ENCODE data around the gene NSUN7. TPM values are rescaled to one million over a fixed set of nuclear protein-coding genes. Genes with fewer than 3 reads are reported as not detected.
"Not testable (repeated sequence)": the region's sequence is repeated elsewhere in the genome, so short reads cannot be mapped to it uniquely, and the experiment has no call there.

NSUN7 gene
- total and polyA plus RNA-seq, 2 of the 13 experiments (the other 11 are each of a cell fraction or from before 2014, with no cell fraction given) = 0.05 TPM; not detected in 1

GRCh38 chr4:40812856-40813255, 63.1 kb downstream of the NSUN7 start (continued):
- TF ChIP-seq ATF2 (CRISPR knock-in tag; IDR thresholded peaks at IDR 0.05) = no peak
- no peak for TF ChIP-seq TMF1 (CRISPR knock-in tag; IDR thresholded peaks at IDR 0.05; ENCODE audit: low read depth)
- TF ChIP-seq ZFYVE20 (CRISPR knock-in tag; IDR thresholded peaks at IDR 0.05; ENCODE audit: borderline replicate concordance, low read depth) = no peak
- no peak for TF ChIP-seq TP53 (CRISPR knock-in tag; conservative IDR thresholded peaks at IDR 0.05)
- no peak for TF ChIP-seq ATF6 (CRISPR knock-in tag; conservative IDR thresholded peaks at IDR 0.05)

GRCh38 chr4:40817157-40817556, 67.4 kb downstream of the NSUN7 start:
- H3K4me1 ChIP-seq (ENCODE audit: insufficient read depth, low read length); H3K9me3 ChIP-seq (ENCODE audit: low read length); CTCF ChIA-PET (ENCODE audit: low intra/inter-chr PET ratio, low total read pairs); H4K20me1 ChIP-seq (ENCODE audit: insufficient read depth, low read length); H3K79me2 ChIP-seq (ENCODE audit: insufficient read depth, low read length); H3K27me3 ChIP-seq (ENCODE audit: control insufficient read depth in 1 of 2, insufficient read depth in 2 of 2, low read length in 2 of 2); POLR2A ChIA-PET; H2AFZ ChIP-seq (ENCODE audit: low read length); H3K9ac ChIP-seq (ENCODE audit: insufficient read depth, low read depth, low read length); in situ Hi-C loops (cut with HindIII; ENCODE audit: extremely low pct_ligation_motif_present, low pct_unique_long_range_greater_than_20kb); H3K4me2 ChIP-seq (ENCODE audit: low read depth, low read length); BruUV-seq (replicated peaks); H3K4me3 ChIP-seq (replicated peaks in 1 of 3; ENCODE audit: insufficient read depth in 1 of 3, low read depth in 2 of 3, low read length in 3 of 3); intact Hi-C loops (cut with micrococcal nuclease; ENCODE audit: unreplicated experiment); FAIRE-seq: not testable (repeated sequence)
- Histone ChIP-seq H3K27ac (ENCODE audit: extremely low read length, insufficient read depth, low read length) (peak overlapping the region; percentile 9), H3K36me3 (replicated peaks in 1 of 2; ENCODE audit: control insufficient read depth in 1 of 2, insufficient read depth in 2 of 2, low read length in 2 of 2) (peaks cover 6 to 25% of the 10 kb centered on the region in 2 experiments)
- 84% methylated on average over 6 of the region's 6 CpGs for WGBS (ENCODE audit: low lambda C conversion rate)
- DNase-seq (ENCODE audit: low spot score) (peak; percentile 13), ATAC-seq (peak; percentile 76)
- TF ChIP-seq ZBTB3 (CRISPR knock-in tag; IDR thresholded peaks at IDR 0.05; ENCODE audit: borderline replicate concordance, low read depth) (peak; percentile 91; the same call in 1 of the 2 replicates), GFI1 (CRISPR knock-in tag; IDR thresholded peaks at IDR 0.05; ENCODE audit: borderline replicate concordance) (0 out of 2 replicates have a peak, but pooled peaks have one; percentile 26), ZNF687 (CRISPR knock-in tag; IDR thresholded peaks at IDR 0.05) (peak; percentile 39), RCOR2 (CRISPR knock-in tag; IDR thresholded peaks at IDR 0.05) (0 out of 2 replicates have a peak, but pooled peaks have one; percentile 54), HDAC2 (CRISPR knock-in tag; IDR thresholded peaks at IDR 0.05) (0 out of 2 replicates have a peak, but pooled peaks have one; percentile 20), PAXIP1 (CRISPR knock-in tag; conservative IDR thresholded peaks at IDR 0.05) (peak; percentile 45)

All from HepG2 (cell line).